Spinal cord (tissue), 10 donors: Measurements from ENCODE around the gene FAM163B. TPM values are rescaled to one million over a fixed set of nuclear protein-coding genes. Genes with fewer than 3 reads are reported as not detected.

ENCODE experiments used
- DNase-seq, 6 donors: peaks; one replicate each; pipeline versions ENCODE4 v3.0.0 to v3.0.0-alpha.2; 2013 to 2015; ENCODE audit warnings: low spot score in 6 of 6, low read depth in 4 of 6
- H3K27ac ChIP-seq: one replicate; pipeline ENCODE4 v1.5.1; 2013; ENCODE audit warnings: low read depth, low read length, control low read depth
- H3K27me3 ChIP-seq: one replicate; pipeline ENCODE4 v1.6.1; 2013; ENCODE audit warnings: low read length; ENCODE audit not compliant: control insufficient read depth, insufficient read depth
- H3K36me3 ChIP-seq: one replicate; pipeline ENCODE4 v1.6.1; 2013; ENCODE audit warnings: low read length; ENCODE audit not compliant: control insufficient read depth, insufficient read depth
- H3K4me1 ChIP-seq: one replicate; pipeline ENCODE4 v1.6.1; 2013; ENCODE audit warnings: low read length; ENCODE audit not compliant: control insufficient read depth, insufficient read depth
- H3K4me3 ChIP-seq: one replicate; pipeline ENCODE4 v1.5.1; 2013; ENCODE audit warnings: low read depth, low read length, control low read depth
- H3K9me3 ChIP-seq: one replicate; pipeline ENCODE4 v1.6.1; 2013; ENCODE audit warnings: low read length; ENCODE audit not compliant: control insufficient read depth, insufficient read depth
- WGBS: methylation state at CpG from one replicate; pipeline ENCODE4 v1.1.5; 2013; ENCODE audit warnings: missing lambda C conversion rate; ENCODE audit not compliant: insufficient coverage; 5-methylcytosine and 5-hydroxymethylcytosine counted together
- polyA plus RNA-seq, 2 donors: library from polyadenylated mRNA; unstranded; fragments of 120-200 nt; gene quantifications; one replicate each; pipeline ENCODE4 v1.2.1, GENCODE V29; 2013; ENCODE audit not compliant: insufficient read length in 2 of 2
- total RNA-seq, 2 donors: library from RNA; depleted of rRNA in 1 of 2; stranded (reverse); fragments of 120-200 nt in 1 of 2; fragments of >200 nt in 1 of 2; gene quantifications; one replicate each; pipeline versions ENCODE4 v1.2.3 to v1.2.4, GENCODE V29; 2013 to 2014
- donor health status: healthy.

FAM163B gene
- total and polyA plus RNA-seq, 4 donors: 5.0 to 29.1 (median 17.9) TPM

GRCh38 chr9:133557581-133557980, 51.6 kb downstream of the FAM163B start:
- Histone ChIP-seq H3K4me3 (no peak overlapping the region), H3K9me3 (no peaks in the 10 kb centered on the region), H3K27me3 (no peaks in the 10 kb centered on the region), H3K4me1 (peaks cover 47% of the 10 kb centered on the region), H3K27ac (no peak overlapping the region), H3K36me3 (peaks cover 28% of the 10 kb centered on the region)
- 90% methylated on average over 8 of the region's 9 CpGs for WGBS
- no peak for DNase-seq

GRCh38 chr9:133556354-133556753, 52.8 kb downstream of the FAM163B start:
- peaks cover 28% of the 10 kb centered on the region for H3K36me3 ChIP-seq
- no peak overlapping the region for H3K27ac ChIP-seq
- no peak overlapping the region for H3K4me3 ChIP-seq
- no peaks in the 10 kb centered on the region for H3K9me3 ChIP-seq
- H3K4me1 ChIP-seq: peaks cover 47% of the 10 kb centered on the region
- no peaks in the 10 kb centered on the region for H3K27me3 ChIP-seq
- WGBS: 85% methylated on average over 5 of the region's 5 CpGs
- DNase-seq: no peak

DNA sequence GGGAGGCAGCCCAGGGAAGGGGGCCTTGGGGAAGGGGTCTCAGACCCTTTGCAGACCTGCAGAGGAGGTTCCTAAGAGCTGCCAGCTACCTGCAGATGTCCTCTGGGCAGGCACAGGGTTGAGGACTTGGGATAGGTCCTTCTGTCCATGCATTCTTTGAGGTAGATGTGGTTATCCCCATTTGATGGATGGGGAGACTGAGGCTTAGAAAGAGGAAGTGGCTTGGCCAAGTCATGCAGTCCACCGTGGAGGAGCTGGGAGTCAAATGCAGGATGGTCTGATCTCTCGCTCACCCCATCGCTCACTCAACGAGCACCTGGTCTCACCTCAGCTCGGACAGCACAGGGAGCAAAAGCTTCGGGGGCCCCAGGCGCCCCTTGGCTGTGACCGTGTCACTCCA, 54.5 kb downstream of the FAM163B start:
- H3K27ac ChIP-seq: no peak overlapping the region
- peaks cover 32% of the 10 kb centered on the region for H3K4me1 ChIP-seq
- H3K36me3 ChIP-seq: peaks cover 24% of the 10 kb centered on the region
- no peak overlapping the region for H3K4me3 ChIP-seq
- no peaks in the 10 kb centered on the region for H3K9me3 ChIP-seq
- no peak for DNase-seq
- H3K27me3 ChIP-seq: no peaks in the 10 kb centered on the region
- 96% methylated on average over 8 of the region's 8 CpGs for WGBS

DNA sequence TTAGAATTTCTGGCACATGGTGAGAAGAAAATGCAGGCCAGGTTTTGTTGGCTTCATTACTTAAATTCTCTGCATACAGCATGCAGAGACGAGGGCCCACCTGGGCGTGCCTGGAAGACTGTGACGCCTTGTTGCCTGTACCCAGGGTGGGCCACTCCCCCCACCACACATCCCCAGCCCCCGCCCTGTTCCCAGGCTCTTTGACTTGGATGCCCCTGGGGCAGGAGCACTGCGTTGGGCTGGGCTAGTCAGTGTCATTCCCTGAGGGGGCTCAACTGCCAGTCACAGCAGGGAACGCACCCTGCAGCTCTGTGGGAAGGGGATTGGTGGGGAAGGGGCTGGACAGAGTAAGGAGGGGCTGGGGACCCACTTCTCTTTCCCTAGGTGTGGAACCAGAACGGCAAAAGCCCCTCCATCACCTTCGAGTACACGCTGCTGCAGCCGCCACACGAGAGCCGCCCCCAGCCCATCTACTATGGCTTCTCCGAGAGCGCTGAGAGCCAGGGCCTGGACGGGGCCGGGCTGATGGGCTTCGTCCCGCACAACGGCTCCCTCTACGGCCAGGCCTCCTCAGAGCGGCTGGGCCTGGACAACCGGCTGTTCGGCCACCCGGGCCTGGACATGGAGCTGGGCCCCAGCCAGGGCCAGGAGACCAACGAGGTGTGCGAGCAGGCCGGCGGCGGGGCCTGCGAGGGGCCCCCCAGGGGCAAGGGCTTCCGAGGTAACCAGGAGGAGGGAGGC, 55.0 kb downstream of the FAM163B start:
- Histone ChIP-seq H3K27ac (no peak overlapping the region), H3K4me3 (no peak overlapping the region), H3K36me3 (peaks cover 24% of the 10 kb centered on the region), H3K4me1 (peaks cover 29% of the 10 kb centered on the region), H3K27me3 (no peaks in the 10 kb centered on the region), H3K9me3 (no peaks in the 10 kb centered on the region)
- no peak for DNase-seq
- 69% methylated on average over 29 of the region's 31 CpGs for WGBS

GRCh38 chr9:133553123-133553522, 56.1 kb downstream of the FAM163B start:
- H3K27ac ChIP-seq: no peak overlapping the region
- no peaks in the 10 kb centered on the region for H3K27me3 ChIP-seq
- peaks cover 29% of the 10 kb centered on the region for H3K36me3 ChIP-seq
- peaks cover 20% of the 10 kb centered on the region for H3K4me1 ChIP-seq
- WGBS: 89% methylated on average over 10 of the region's 10 CpGs
- no peak overlapping the region for H3K4me3 ChIP-seq
- H3K9me3 ChIP-seq: no peaks in the 10 kb centered on the region
- DNase-seq: no peak

GRCh38 chr9:133552236-133552635, 57.0 kb downstream of the FAM163B start:
- no peak for DNase-seq
- H3K27ac ChIP-seq: no peak overlapping the region
- H3K36me3 ChIP-seq: peaks cover 31% of the 10 kb centered on the region
- H3K27me3 ChIP-seq: no peaks in the 10 kb centered on the region
- WGBS: 90% methylated on average over 8 of the region's 8 CpGs
- peaks cover 11% of the 10 kb centered on the region for H3K4me1 ChIP-seq
- no peak overlapping the region for H3K4me3 ChIP-seq
- no peaks in the 10 kb centered on the region for H3K9me3 ChIP-seq

- Histone ChIP-seq H3K27ac (no peak overlapping the region), H3K4me1 (peaks cover 11% of the 10 kb centered on the region), H3K36me3 (peaks cover 32% of the 10 kb centered on the region), H3K4me3 (no peak overlapping the region), H3K9me3 (no peaks in the 10 kb centered on the region), H3K27me3 (no peaks in the 10 kb centered on the region)
- peak in 1 of 6 donors; percentile 58 for DNase-seq
- 67% methylated on average over 2 of the region's 7 CpGs for WGBS
Observed at GRCh38 chr9:133551446-133551845, 57.7 kb downstream of the FAM163B start.

GRCh38 chr9:133547116-133547515, 62.1 kb downstream of the FAM163B start:
- DNase-seq: no peak
- no peaks in the 10 kb centered on the region for H3K27me3 ChIP-seq
- 88% methylated on average over 15 of the region's 15 CpGs for WGBS
- peaks cover 22% of the 10 kb centered on the region for H3K4me1 ChIP-seq
- H3K27ac ChIP-seq: no peak overlapping the region
- H3K4me3 ChIP-seq: no peak overlapping the region
- H3K9me3 ChIP-seq: no peaks in the 10 kb centered on the region
- H3K36me3 ChIP-seq: peaks cover 27% of the 10 kb centered on the region

- Histone ChIP-seq H3K36me3 (peaks cover 30% of the 10 kb centered on the region), H3K27me3 (no peaks in the 10 kb centered on the region), H3K4me3 (no peak overlapping the region), H3K27ac (no peak overlapping the region), H3K9me3 (no peaks in the 10 kb centered on the region), H3K4me1 (peaks cover 22% of the 10 kb centered on the region)
- 72% methylated on average over 8 of the region's 8 CpGs for WGBS
- DNase-seq: no peak
Observed at GRCh38 chr9:133546287-133546680, 62.9 kb downstream of the FAM163B start.
